Measurements from ENCODE around the gene NOP53.
A peak's percentile ranks its signal among the peaks of the same experiment; 100 is the strongest.
"Not testable (repeated sequence)": the region's sequence is repeated elsewhere in the genome, so short reads cannot be mapped to it uniquely, and the experiment has no call there.

Gene NOP53

DNA sequence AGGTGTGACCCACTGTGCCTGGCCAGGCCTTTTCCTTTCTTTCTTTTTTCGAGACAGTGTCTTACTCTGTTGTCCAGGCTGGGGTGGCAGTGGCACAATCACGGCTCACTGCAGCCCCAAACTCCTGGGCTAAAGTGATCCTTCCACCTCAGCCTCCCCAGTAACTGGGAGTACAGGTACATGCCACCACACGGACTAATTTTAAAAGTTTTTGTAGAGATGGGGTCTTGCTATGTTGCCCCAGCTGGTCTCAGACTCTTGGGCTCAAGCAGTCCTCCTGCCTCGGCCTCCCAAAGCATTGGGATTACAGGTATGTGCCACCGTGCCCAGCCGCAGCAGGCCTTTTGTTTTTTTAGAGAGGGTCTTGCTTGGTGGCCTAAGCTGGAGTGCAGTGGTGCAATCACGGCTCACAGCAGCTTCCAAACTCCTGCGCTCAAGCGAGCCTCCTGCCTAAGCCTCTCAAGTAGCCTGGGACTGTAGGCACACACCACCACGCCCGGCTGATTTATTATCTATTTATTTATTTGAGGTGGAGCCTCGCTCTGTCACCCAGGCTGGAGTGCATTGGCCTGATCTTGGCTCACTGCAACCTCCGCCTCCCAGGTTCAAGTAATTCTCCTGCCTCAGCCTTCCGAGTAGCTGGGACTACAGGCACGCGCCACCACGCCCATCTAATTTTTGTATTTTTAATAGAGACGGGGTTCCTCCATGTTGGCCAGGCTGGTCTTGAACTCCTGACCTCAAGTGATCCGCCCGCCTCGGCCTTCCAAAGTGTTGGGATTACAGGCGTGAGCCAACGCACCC, 32.1 kb downstream of the NOP53 start:
- POLR2A ChIA-PET, result interaction anchor here (0.6 to 1.3 kb wide), 4 partner anchors 12 to 295 kb away, joined by 3 to 4 read pairs (median 3); partner anchors contain the start of gene NOP53
- not testable (repeated sequence) for H3K4me3 ChIP-seq (ENCODE audit: low read depth, low read length); H3K9me3 ChIP-seq (ENCODE audit: control insufficient read depth, insufficient read depth, low read depth, low read length); H3K4me1 ChIP-seq (ENCODE audit: control insufficient read depth, insufficient read depth, low read length)
- CTCF ChIA-PET, result interaction anchor here (0.7 to 1.2 kb wide), 3 partner anchors 11 to 15 kb away, joined by 3 to 7 read pairs (median 5); no protein-coding TSS in a partner anchor
- Histone ChIP-seq H3K36me3 (ENCODE audit: control insufficient read depth in 2 of 2, insufficient read depth in 1 of 2, low read length in 2 of 2) (peaks cover 5 to 23% of the 10 kb centered on the region in 2 experiments; a peak in 2 of 3 replicates), H3K27ac (ENCODE audit: extremely low read depth, low read depth, low read length) (peak overlapping the region; percentile 100; the same call in 1 of the 2 replicates)
- TF ChIP-seq KLF1 (tag by site-specific recombination; IDR thresholded peaks at IDR 0.05), result peak; percentile 73
- TF ChIP-seq ZNF121 (tag by site-specific recombination; IDR thresholded peaks at IDR 0.05), result peak; percentile 97

DNA sequence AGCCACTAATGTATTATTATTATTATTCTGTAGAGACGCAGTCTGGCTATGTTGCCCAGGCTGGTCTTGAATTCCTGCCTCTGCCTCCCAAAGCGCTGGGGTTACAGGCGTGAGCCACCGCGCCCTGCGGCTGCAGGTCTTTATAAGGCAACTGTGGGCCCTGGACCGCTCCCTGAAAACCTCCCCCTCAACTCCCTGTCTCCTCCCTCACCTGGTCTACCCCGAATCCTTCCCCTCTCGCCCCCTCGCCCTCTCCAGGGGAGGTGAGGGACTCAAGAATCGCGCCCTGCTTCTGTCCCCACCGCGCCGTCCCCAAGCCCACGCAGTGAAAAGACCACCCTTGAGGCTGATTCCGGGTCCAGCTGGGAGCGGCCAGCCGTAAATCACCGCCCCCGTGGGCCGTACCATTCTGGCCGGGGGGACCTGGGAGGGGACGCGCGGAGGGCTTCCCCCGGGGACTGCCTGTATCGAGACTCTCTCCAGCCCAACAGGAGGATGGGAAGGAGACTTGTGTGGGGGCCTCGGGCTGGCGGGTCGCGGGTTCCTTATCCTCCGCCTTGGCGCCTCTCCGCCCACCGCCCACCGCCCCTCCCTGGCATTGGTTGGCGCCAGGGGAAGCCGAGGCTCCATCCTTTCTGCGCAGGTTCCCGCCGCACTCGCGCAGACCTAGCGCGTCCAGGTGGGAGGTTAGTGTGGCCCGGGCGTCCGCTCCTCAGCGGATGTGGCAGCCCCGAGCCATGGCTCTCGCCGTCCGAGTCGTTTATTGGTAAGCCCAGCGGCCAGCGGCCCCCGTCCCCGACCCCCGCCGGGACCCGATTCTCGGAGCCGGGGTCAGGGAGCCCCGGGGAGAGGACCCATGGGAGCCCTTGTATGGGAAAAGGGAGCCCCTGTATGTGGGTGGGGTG, 33.0 kb downstream of the NOP53 start, which contains the start of gene SELENOW:
Gene SELENOW (plus strand): TSS at position 655 of the 905 bp plus-strand sequence. CDS start 83 bp downstream, at position 738.
- Histone ChIP-seq H3K4me3 (ENCODE audit: low read depth, low read length) (peak within 1 kb of the TSS; percentile 72), H3K27ac (ENCODE audit: extremely low read depth, low read depth, low read length) (peak within 1 kb of the TSS; percentile 100), H3K36me3 (ENCODE audit: control insufficient read depth in 2 of 2, insufficient read depth in 1 of 2, low read length in 2 of 2) (peaks cover 8 to 29% of the 10 kb centered on the region in 2 experiments; a peak in 2 of 3 replicates), H3K9me3 (ENCODE audit: control insufficient read depth, insufficient read depth, low read depth, low read length) (no peaks in the 10 kb centered on the region), H3K4me1 (ENCODE audit: control insufficient read depth, insufficient read depth, low read length) (peaks cover 9% of the 10 kb centered on the region)
- CTCF ChIA-PET, result interaction anchor here (0.6 to 1.2 kb wide), 3 partner anchors 12 to 16 kb away, joined by 3 to 4 read pairs (median 4); no protein-coding TSS in a partner anchor
- POLR2A ChIA-PET, result interaction anchor here (0.6 to 1.3 kb wide), 3 partner anchors 13 to 296 kb away, joined by 3 to 4 read pairs (median 3); partner anchors contain the start of gene NOP53
- TF ChIP-seq ZNF248 (tag by site-specific recombination; IDR thresholded peaks at IDR 0.05) (no peak), ZNF292 (tag by site-specific recombination; IDR thresholded peaks at IDR 0.05; ENCODE audit: borderline replicate concordance, low read depth) (no peak), ZNF324 (tag by site-specific recombination; IDR thresholded peaks at IDR 0.05) (peak; percentile 84), ZNF350 (tag by site-specific recombination; IDR thresholded peaks at IDR 0.05) (no peak), KLF10 (tag by site-specific recombination; IDR thresholded peaks at IDR 0.05) (peak; percentile 70; the same call in 1 of the 2 replicates), ZNF560 (tag by site-specific recombination; IDR thresholded peaks at IDR 0.05; ENCODE audit: borderline replicate concordance) (no peak), ZNF221 (tag by site-specific recombination; IDR thresholded peaks at IDR 0.05; ENCODE audit: borderline replicate concordance) (no peak), ZNF214 (tag by site-specific recombination; IDR thresholded peaks at IDR 0.05; ENCODE audit: borderline replicate concordance) (no peak), ZBTB8A (tag by site-specific recombination; IDR thresholded peaks at IDR 0.05) (peak; percentile 72), ZSCAN5A (tag by site-specific recombination; IDR thresholded peaks at IDR 0.05) (no peak), ZFP69B (tag by site-specific recombination; IDR thresholded peaks at IDR 0.05) (peak; percentile 96), ZNF600 (tag by site-specific recombination; IDR thresholded peaks at IDR 0.05) (no peak), GLI4 (tag by site-specific recombination; IDR thresholded peaks at IDR 0.05) (no peak), REPIN1 (tag by site-specific recombination; IDR thresholded peaks at IDR 0.05; ENCODE audit: low read depth) (no peak), ZNF558 (tag by site-specific recombination; IDR thresholded peaks at IDR 0.05) (no peak), ZNF133 (tag by site-specific recombination; IDR thresholded peaks at IDR 0.05) (no peak), ZNF645 (tag by site-specific recombination; IDR thresholded peaks at IDR 0.05) (no peak), ZNF140 (tag by site-specific recombination; IDR thresholded peaks at IDR 0.05) (no peak), ZNF48 (tag by site-specific recombination; IDR thresholded peaks at IDR 0.05) (no peak), ATF2 (tag by site-specific recombination; IDR thresholded peaks at IDR 0.05; ENCODE audit: low read depth) (no peak), ZNF114 (tag by site-specific recombination; IDR thresholded peaks at IDR 0.05) (no peak), MZF1 (tag by site-specific recombination; IDR thresholded peaks at IDR 0.05; ENCODE audit: borderline replicate concordance) (peak; percentile 35; the same call in 1 of the 2 replicates), ZBTB20 (tag by site-specific recombination; IDR thresholded peaks at IDR 0.05) (peak; percentile 100), YY2 (tag by site-specific recombination; IDR thresholded peaks at IDR 0.05) (peak; percentile 53; the same call in 1 of the 2 replicates), ZNF138 (tag by site-specific recombination; IDR thresholded peaks at IDR 0.05; ENCODE audit: borderline replicate concordance) (no peak)
